Keratinocyte (primary cell): ENCODE results near the gene PCSK6. TPM values are rescaled to one million over a fixed set of nuclear protein-coding genes. Genes with fewer than 3 reads are reported as not detected.

Source experiments
- DNase-seq: peaks from one replicate; pipeline ENCODE4 v3.0.0-alpha.2; 2011; ENCODE audit warnings: low read depth, missing footprints, low spot score
- FAIRE-seq: peaks from 2 replicates; lab custom pipeline; 2011; peaks lifted over from hg19 to GRCh38; lab: Jason Lieb, UNC
- H2AFZ ChIP-seq: 2 replicates; pipeline ENCODE4 v1.6.0; 2012; ENCODE audit warnings: low read length, control low read depth, inconsistent platforms; ENCODE audit not compliant: control insufficient read depth
- H3K27ac ChIP-seq: 2 replicates; pipeline ENCODE4 v1.5.1; 2011; ENCODE audit warnings: low read length; ENCODE audit not compliant: control insufficient read depth, insufficient read depth
- H3K27me3 ChIP-seq: 3 replicates; pipeline ENCODE4 v1.6.0; 2011; ENCODE audit warnings: low read length; ENCODE audit not compliant: control insufficient read depth, insufficient read depth; ENCODE audit errors: extremely low read depth
- H3K36me3 ChIP-seq, 2 experiments: 2 replicates in 1 of 2; 3 replicates in 1 of 2; pipeline ENCODE4 v1.5.1; 2011; ENCODE audit warnings: low read length in 2 of 2, mild to moderate bottlenecking in 1 of 2; ENCODE audit not compliant: control insufficient read depth in 2 of 2, insufficient read depth in 2 of 2; ENCODE audit errors: extremely low read depth in 1 of 2
- H3K4me1 ChIP-seq: 3 replicates; pipeline ENCODE4 v1.5.1; 2011; ENCODE audit warnings: low read length; ENCODE audit not compliant: control insufficient read depth, insufficient read depth; ENCODE audit errors: extremely low read depth
- H3K4me2 ChIP-seq: 3 replicates; pipeline ENCODE4 v1.6.0; 2011; ENCODE audit warnings: low read depth, low read length; ENCODE audit not compliant: control insufficient read depth, insufficient read depth; ENCODE audit errors: extremely low read depth
- H3K4me3 ChIP-seq, 3 experiments: fragments of 200-600 bp in 1 of 3; sonication (generic) in 1 of 3; 2 replicates in 2 of 3; 3 replicates in 1 of 3; pipeline ENCODE4 v1.5.1; 2011 to 2016; ENCODE audit warnings: low read length in 3 of 3, mild to moderate bottlenecking in 3 of 3, control low read depth in 2 of 3, inconsistent platforms in 1 of 3, low read depth in 1 of 3, mixed read lengths in 1 of 3, mixed run types in 1 of 3, moderate library complexity in 1 of 3; ENCODE audit not compliant: control insufficient read depth in 2 of 3, insufficient read depth in 2 of 3; ENCODE audit errors: extremely low read depth in 1 of 3
- H3K79me2 ChIP-seq: 2 replicates; pipeline ENCODE4 v1.6.0; 2012; ENCODE audit warnings: low read length; ENCODE audit not compliant: control insufficient read depth, insufficient read depth
- H3K9ac ChIP-seq: 3 replicates; pipeline ENCODE4 v1.6.0; 2011; ENCODE audit warnings: low read length; ENCODE audit not compliant: control insufficient read depth, insufficient read depth; ENCODE audit errors: extremely low read depth
- H3K9me1 ChIP-seq: 3 replicates; pipeline ENCODE4 v1.6.0; 2011; ENCODE audit warnings: low read length; ENCODE audit not compliant: control insufficient read depth, insufficient read depth; ENCODE audit errors: extremely low read depth
- H3K9me3 ChIP-seq: 2 replicates; pipeline ENCODE4 v1.5.1; 2012; ENCODE audit warnings: low read depth, low read length; ENCODE audit not compliant: control insufficient read depth
- H4K20me1 ChIP-seq: 3 replicates; pipeline ENCODE4 v1.6.0; 2011; ENCODE audit warnings: low read length; ENCODE audit not compliant: control insufficient read depth, insufficient read depth; ENCODE audit errors: extremely low read depth
- EZH2 ChIP-seq: IDR thresholded peaks from one replicate; pipeline ENCODE4 v1.6.1; 2012; ENCODE audit warnings: inconsistent platforms, mild to moderate bottlenecking, low read length, moderate library complexity
- dilution Hi-C: fragments of 300-500 bp; cut with MboI; formaldehyde crosslinking; loops from one replicate; pipeline ENCODE4 v1.7.0; 2020; ENCODE audit warnings: low sequenced_read_pairs; ENCODE audit not compliant: extremely low pct_ligation_motif_present
- polyA plus RNA-seq, 5 experiments: library from polyadenylated mRNA; depleted of rRNA in 3 of 5; stranded (reverse) in 3 of 5; stranded (forward) in 1 of 5; unstranded in 1 of 5; fragments of >200 nt; gene quantifications; 1 replicate in 1 of 5; 2 replicates in 3 of 5; 3 replicates in 1 of 5; pipeline versions ENCODE4 v1.2.1 to v1.2.3, GENCODE V29; 2011 to 2012; ENCODE audit warnings: missing spikeins in 2 of 5, low read depth in 1 of 5, low replicate concordance in 1 of 5
- TF ChIP-seq, protein P1 (sequence below), 3 experiments: IDR thresholded peaks in 1 of 3; conservative IDR thresholded peaks in 1 of 3; optimal IDR thresholded peaks in 1 of 3; 2 replicates in 2 of 3; 3 replicates in 1 of 3; pipeline versions ENCODE3 to v1.5.1; 2011; ENCODE audit warnings: low read length in 3 of 3, mild to moderate bottlenecking in 3 of 3, moderate library complexity in 2 of 3, control low read depth in 1 of 3, inconsistent platforms in 1 of 3; ENCODE audit not compliant: insufficient read depth in 2 of 3; ENCODE audit errors: extremely low read depth in 1 of 3

PCSK6 gene
- polyA plus RNA-seq, 1 donor (not counting 4 experiments of a cell fraction or from before 2014, with no cell fraction given), result 3.1 TPM

DNA sequence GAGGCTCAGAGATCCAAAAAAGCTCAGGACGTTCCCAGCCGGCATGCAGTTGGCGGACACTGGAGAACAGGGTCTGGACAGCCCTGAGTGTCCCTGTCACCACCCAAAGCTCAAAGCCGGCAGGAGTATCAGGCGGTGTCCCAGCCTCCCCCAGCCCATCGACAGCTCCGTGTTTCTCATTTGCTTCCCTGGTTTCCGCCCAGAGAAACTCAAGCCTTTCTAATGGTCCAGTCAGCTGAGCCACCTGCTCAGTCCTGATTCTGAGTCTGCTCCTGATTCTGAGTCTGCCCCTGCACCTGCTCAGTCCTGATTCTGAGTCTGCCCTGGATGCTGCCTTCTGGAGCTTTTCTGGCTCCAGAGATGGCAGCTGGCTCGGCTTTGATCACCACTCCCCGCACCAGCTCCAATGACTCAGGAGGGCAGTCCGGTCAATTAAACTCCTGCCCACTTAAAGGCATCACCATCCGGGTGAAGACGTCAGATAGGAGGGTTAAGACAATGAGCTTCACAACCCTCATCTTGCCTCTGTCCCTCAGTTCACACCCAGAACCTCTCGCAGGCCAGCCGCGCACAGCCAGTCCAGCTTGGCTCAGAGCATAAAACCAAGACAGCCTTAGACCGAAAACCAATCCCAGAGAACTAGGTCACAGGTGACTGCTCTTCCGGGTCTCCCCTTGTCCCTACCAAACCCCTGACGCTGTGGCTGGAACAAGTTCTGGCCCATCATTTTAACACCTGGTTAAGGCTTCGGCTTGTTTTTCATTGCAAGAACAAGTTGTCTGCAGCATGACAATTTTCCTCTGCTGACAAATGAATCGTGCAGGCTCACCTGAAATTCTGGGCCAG, 6.8 kb downstream of the PCSK6 start:
- no peaks in the 10 kb centered on the region for H3K36me3 ChIP-seq
- peaks cover 11% of the 10 kb centered on the region for H3K4me1 ChIP-seq
- FAIRE-seq, result peak; percentile 41
- peak overlapping the region in 1 of 3 experiments; percentile 12 for H3K4me3 ChIP-seq
- peak overlapping the region; percentile 62 for H3K4me2 ChIP-seq
- H3K9ac ChIP-seq, result no peak overlapping the region
- peak overlapping the region; percentile 35 for H2AFZ ChIP-seq
- no peak overlapping the region for H3K27ac ChIP-seq
- no peak for DNase-seq
- no peaks in the 10 kb centered on the region for H3K27me3 ChIP-seq
- no peaks in the 10 kb centered on the region for H3K9me1 ChIP-seq
- dilution Hi-C loops, result no loop called here
- no peaks in the 10 kb centered on the region for H3K79me2 ChIP-seq
- TF ChIP-seq EZH2, result no peak
- TF ChIP-seq, protein P1, sequence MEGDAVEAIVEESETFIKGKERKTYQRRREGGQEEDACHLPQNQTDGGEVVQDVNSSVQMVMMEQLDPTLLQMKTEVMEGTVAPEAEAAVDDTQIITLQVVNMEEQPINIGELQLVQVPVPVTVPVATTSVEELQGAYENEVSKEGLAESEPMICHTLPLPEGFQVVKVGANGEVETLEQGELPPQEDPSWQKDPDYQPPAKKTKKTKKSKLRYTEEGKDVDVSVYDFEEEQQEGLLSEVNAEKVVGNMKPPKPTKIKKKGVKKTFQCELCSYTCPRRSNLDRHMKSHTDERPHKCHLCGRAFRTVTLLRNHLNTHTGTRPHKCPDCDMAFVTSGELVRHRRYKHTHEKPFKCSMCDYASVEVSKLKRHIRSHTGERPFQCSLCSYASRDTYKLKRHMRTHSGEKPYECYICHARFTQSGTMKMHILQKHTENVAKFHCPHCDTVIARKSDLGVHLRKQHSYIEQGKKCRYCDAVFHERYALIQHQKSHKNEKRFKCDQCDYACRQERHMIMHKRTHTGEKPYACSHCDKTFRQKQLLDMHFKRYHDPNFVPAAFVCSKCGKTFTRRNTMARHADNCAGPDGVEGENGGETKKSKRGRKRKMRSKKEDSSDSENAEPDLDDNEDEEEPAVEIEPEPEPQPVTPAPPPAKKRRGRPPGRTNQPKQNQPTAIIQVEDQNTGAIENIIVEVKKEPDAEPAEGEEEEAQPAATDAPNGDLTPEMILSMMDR (optimal IDR thresholded peaks at IDR 0.05 in 1 of 3, IDR thresholded peaks at IDR 0.05 in 1 of 3, conservative IDR thresholded peaks at IDR 0.05 in 1 of 3; ENCODE audit: extremely low read depth in 1 of 3, insufficient read depth in 2 of 3, low read length in 3 of 3), result no peak
- no peaks in the 10 kb centered on the region for H4K20me1 ChIP-seq
- H3K9me3 ChIP-seq, result no peaks in the 10 kb centered on the region

DNA sequence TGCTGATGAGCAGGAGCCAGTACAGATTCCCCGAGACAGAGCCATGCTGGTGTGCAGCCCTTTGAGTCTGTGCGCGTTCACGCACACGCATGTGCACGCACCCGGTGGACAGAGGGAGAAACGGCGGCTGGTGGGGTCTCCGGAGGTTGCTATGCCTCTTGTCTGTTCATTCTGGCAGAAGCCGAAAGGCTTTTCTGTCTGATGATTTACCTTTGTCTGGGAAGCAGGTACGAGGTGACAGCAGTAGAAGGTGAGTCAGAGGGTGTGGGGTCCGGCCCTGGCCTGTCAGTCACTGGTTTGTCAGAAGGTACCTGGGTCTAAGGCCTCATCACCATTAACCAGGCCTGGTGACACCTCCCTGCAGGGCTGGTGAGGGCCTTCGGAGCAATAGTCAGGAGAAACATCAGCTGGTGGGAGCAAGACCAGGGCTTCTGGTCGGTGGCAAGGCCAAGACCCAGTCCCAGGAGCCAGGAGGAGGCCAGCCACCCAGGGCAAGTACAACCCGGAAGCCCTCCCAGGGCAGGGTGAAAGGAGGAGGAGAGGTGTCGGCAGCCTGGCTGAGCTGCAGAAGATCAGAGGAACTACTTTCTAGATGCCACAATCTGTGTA, 7.5 kb downstream of the PCSK6 start:
- no peak overlapping the region for H3K4me2 ChIP-seq
- no peaks in the 10 kb centered on the region for H4K20me1 ChIP-seq
- DNase-seq (no peak), FAIRE-seq (no peak)
- no peak overlapping the region for H3K9ac ChIP-seq
- H3K9me1 ChIP-seq, result no peaks in the 10 kb centered on the region
- no peaks in the 10 kb centered on the region for H3K79me2 ChIP-seq
- dilution Hi-C loops, result no loop called here
- no peaks in the 10 kb centered on the region for H3K36me3 ChIP-seq
- no peak for TF ChIP-seq EZH2
- TF ChIP-seq, protein P1 (optimal IDR thresholded peaks at IDR 0.05 in 1 of 3, IDR thresholded peaks at IDR 0.05 in 1 of 3, conservative IDR thresholded peaks at IDR 0.05 in 1 of 3; ENCODE audit: extremely low read depth in 1 of 3, insufficient read depth in 2 of 3, low read length in 3 of 3), result no peak
- no peak overlapping the region for H3K4me3 ChIP-seq
- peaks cover 11% of the 10 kb centered on the region for H3K4me1 ChIP-seq
- H3K9me3 ChIP-seq, result no peaks in the 10 kb centered on the region
- H3K27ac ChIP-seq, result no peak overlapping the region
- no peak overlapping the region for H2AFZ ChIP-seq
- no peaks in the 10 kb centered on the region for H3K27me3 ChIP-seq
